ENCODE measurements around the gene CTNNA3. TPM values are rescaled to one million over a fixed set of nuclear protein-coding genes. Genes with fewer than 3 reads are reported as not detected.

Gene CTNNA3
- total RNA-seq, result under 0.01 TPM in 1 of 2 replicates, not detected in the other

GRCh38 chr10:67696029-67696428 lies at the start of gene CTNNA3:
Gene CTNNA3, minus strand, starts transcription at chr10:67696195.

GRCh38 chr10:66925896-66926715 lies 769.9 kb downstream of the CTNNA3 start, which contains the start of gene LRRTM3:
Gene LRRTM3, plus strand, starts transcription at chr10:66926036.

Other genes with a start within 250 kb of the CTNNA3 start
- gene DNAJC12, start 142.0 kb upstream of the CTNNA3 start, total RNA-seq, result 9.6 and 9.8 TPM in 2 replicates
- 11.6 and 12.7 TPM in 2 replicates for gene SIRT1, start 188.5 kb upstream of the CTNNA3 start, total RNA-seq